Stimulated activated CD8-positive, alpha-beta memory T cell treated with anti-CD3 and anti-CD28 coated beads, Interleukin-15, amount 100 ng/mL, for 4 hours (primary cell): ENCODE data around the gene TMEM198.

Experiments
- DNase-seq, 2 donors: peaks; one replicate each; pipeline ENCODE4 v3.0.0-alpha.2; 2020; ENCODE audit warnings: low read depth in 2 of 2

Gene TMEM198

GRCh38 chr2:219545295-219545942 is 1.6 kb downstream of the TMEM198 start:
- DNase-seq, result no peak

GRCh38 chr2:219545943-219546352 is 2.1 kb downstream of the TMEM198 start:
- DNase-seq, result no peak

GRCh38 chr2:219547621-219548020 is 3.8 kb downstream of the TMEM198 start:
- no peak for DNase-seq

GRCh38 chr2:219548990-219549389 is 5.2 kb downstream of the TMEM198 start:
- no peak for DNase-seq

- no peak for DNase-seq
Measured at GRCh38 chr2:219549619-219550018, 5.8 kb downstream of the TMEM198 start.

GRCh38 chr2:219551441-219552381 is 7.9 kb downstream of the TMEM198 start:
- no peak for DNase-seq

- peak; percentile 56 to 57 for DNase-seq
Measured at GRCh38 chr2:219552382-219553167, 8.7 kb downstream of the TMEM198 start.

- no peak for DNase-seq
Measured at GRCh38 chr2:219553168-219553417, 9.3 kb downstream of the TMEM198 start.

GRCh38 chr2:219553463-219553963 is 9.7 kb downstream of the TMEM198 start:
- DNase-seq, result no peak

GRCh38 chr2:219554350-219554749 is 10.5 kb downstream of the TMEM198 start:
- DNase-seq, result no peak

GRCh38 chr2:219555956-219556355 is 12.1 kb downstream of the TMEM198 start:
- DNase-seq, result no peak

GRCh38 chr2:219556413-219556812 is 12.6 kb downstream of the TMEM198 start:
- no peak for DNase-seq

GRCh38 chr2:219557320-219557719 is 13.5 kb downstream of the TMEM198 start:
- no peak for DNase-seq

GRCh38 chr2:219557791-219558785 is 14.3 kb downstream of the TMEM198 start:
- no peak for DNase-seq

- DNase-seq, result no peak
Measured at GRCh38 chr2:219559156-219559915, 15.5 kb downstream of the TMEM198 start.

GRCh38 chr2:219560037-219560892 is 16.4 kb downstream of the TMEM198 start:
- DNase-seq, result no peak

- DNase-seq, result no peak
Measured at GRCh38 chr2:219560893-219561178, 17.0 kb downstream of the TMEM198 start.

- DNase-seq, result no peak
Measured at GRCh38 chr2:219561179-219562048, 17.6 kb downstream of the TMEM198 start.
